ENCODE measurements around the gene ODAD3. TPM values are rescaled to one million over a fixed set of nuclear protein-coding genes. Genes with fewer than 3 reads are reported as not detected.

ODAD3 gene
- total RNA-seq, 1 experiment from 2014 or later: 0.52 TPM

- H2AFZ ChIP-seq (ENCODE audit: low read depth, low read length, poor library complexity, severe bottlenecking): no peak overlapping the region
- no TSS peak for BruUV-seq (replicated peaks)
- no peak for ATAC-seq
- TF ChIP-seq CTCF (IDR thresholded peaks at IDR 0.05 in 2 of 3, conservative IDR thresholded peaks at IDR 0.05 in 1 of 3; ENCODE audit: borderline replicate concordance in 1 of 3, insufficient read depth in 1 of 3, low read depth in 2 of 3, low read length in 2 of 3): no peak
- TF ChIP-seq SIN3A (IDR thresholded peaks at IDR 0.05; ENCODE audit: low read depth): no peak
- TF ChIP-seq REST (IDR thresholded peaks at IDR 0.05; ENCODE audit: low read depth): no peak
- TF ChIP-seq SRF (IDR thresholded peaks at IDR 0.05; ENCODE audit: low read depth): no peak
- no peak for TF ChIP-seq CEBPB (IDR thresholded peaks at IDR 0.05; ENCODE audit: low read depth)
- TF ChIP-seq YY1 (IDR thresholded peaks at IDR 0.05; ENCODE audit: extremely low read depth, insufficient replicate concordance, low read depth, low read length): no peak
- no peak for TF ChIP-seq ATF3 (IDR thresholded peaks at IDR 0.05)
- TF ChIP-seq MAX (IDR thresholded peaks at IDR 0.05): no peak
- TF ChIP-seq EZH2 (IDR thresholded peaks at IDR 0.05): no peak
- no peak for TF ChIP-seq POLR2AphosphoS5 (IDR thresholded peaks at IDR 0.05; ENCODE audit: low read depth, low read length)
- TF ChIP-seq TCF7L2 (IDR thresholded peaks at IDR 0.05; ENCODE audit: borderline replicate concordance, extremely low read depth, insufficient read depth, insufficient read length): no peak
- TF ChIP-seq ZBTB33 (IDR thresholded peaks at IDR 0.05; ENCODE audit: extremely low read depth, insufficient replicate concordance, low read length): no peak
- no peak for TF ChIP-seq FOSL1 (IDR thresholded peaks at IDR 0.05; ENCODE audit: low read depth)
- no peak for TF ChIP-seq POLR2A (IDR thresholded peaks at IDR 0.05; ENCODE audit: borderline replicate concordance, extremely low read depth, insufficient read depth, insufficient read length)
- no peak for TF ChIP-seq EZH2phosphoT487 (IDR thresholded peaks at IDR 0.05; ENCODE audit: borderline replicate concordance)
- TF ChIP-seq EGR1 (IDR thresholded peaks at IDR 0.05; ENCODE audit: low read depth): no peak
- TF ChIP-seq RAD21 (IDR thresholded peaks at IDR 0.05; ENCODE audit: low read depth): no peak
These were observed 14.2 kb downstream of the ODAD3 start for GRCh38 chr19:11420429-11421370.

More at GRCh38 chr19:11420429-11421370, 14.2 kb downstream of the ODAD3 start:
- H3K36me3 ChIP-seq (ENCODE audit: control insufficient read depth in 1 of 2, insufficient read depth in 2 of 2, low read length in 2 of 2): peaks cover 0 to 1% of the 10 kb centered on the region in 2 experiments; a peak in 1 of 4 replicates
- no peak overlapping the region for H3K4me2 ChIP-seq (ENCODE audit: low read length)
- CTCF ChIA-PET: interaction anchor here (1.6 to 2.8 kb wide), 3 partner anchors 14 to 39 kb away, joined by 5 to 40 read pairs (median 6); partner anchors contain the start of genes EPOR, ODAD3 and PRKCSH
- POLR2A ChIA-PET: interaction anchor here (0.9 to 3.1 kb wide), 3 partner anchors 15 to 39 kb away, joined by 3 to 12 read pairs (median 6); partner anchors contain the start of genes EPOR and PRKCSH
- H3K9ac ChIP-seq (ENCODE audit: low read length): no peak overlapping the region
- no peak overlapping the region for H3K27ac ChIP-seq (ENCODE audit: low read depth, low read length)
- H4K20me1 ChIP-seq (ENCODE audit: insufficient read depth): no peaks in the 10 kb centered on the region
- H3K4me1 ChIP-seq (ENCODE audit: control insufficient read depth in 1 of 2, insufficient read depth in 2 of 2, low read length in 2 of 2): peaks cover 9 to 16% of the 10 kb centered on the region in 2 experiments
- H3K27me3 ChIP-seq (ENCODE audit: insufficient read depth, low read length): no peaks in the 10 kb centered on the region
- no peaks in the 10 kb centered on the region for H3K9me3 ChIP-seq (ENCODE audit: control insufficient read depth in 1 of 2, insufficient read depth in 1 of 2, low read depth in 1 of 2, low read length in 2 of 2)
- H3K4me3 ChIP-seq (replicated peaks in 1 of 2; ENCODE audit: low read depth in 1 of 2, low read length in 2 of 2): no peak overlapping the region
- H3K9me2 ChIP-seq (ENCODE audit: insufficient read depth): no peaks in the 10 kb centered on the region
- DNase-seq (ENCODE audit: low read depth, low spot score): no peak
- RAD21 ChIA-PET (ENCODE audit: low non-redundant PET in 1 of 2, low total read pairs in 2 of 2, uncharacterized antibody in 2 of 2, unreplicated experiment in 2 of 2): interaction anchor here in 1 of 2 experiments (0.6 kb wide), 1 partner anchor 76 kb away, joined by 3 read pairs; no protein-coding TSS in a partner anchor
- no peaks in the 10 kb centered on the region for H3K79me2 ChIP-seq (ENCODE audit: insufficient read depth, low read length)
- intact Hi-C loops (cut with micrococcal nuclease): no loop called here
